Lower leg skin (tissue), 4 donors: ENCODE measurements around the gene FRMD6. TPM values are rescaled to one million over a fixed set of nuclear protein-coding genes. Genes with fewer than 3 reads are reported as not detected.

Experiments used
- DNase-seq, 2 donors: peaks; one replicate each; pipeline ENCODE4 v3.0.0-alpha.2; 2019; ENCODE audit warnings: low spot score in 2 of 2
- H3K4me3 ChIP-seq: fragments of 200-600 bp; sonication (generic); 2 replicates; pipeline ENCODE4 v1.5.1; 2017; ENCODE audit warnings: mild to moderate bottlenecking, low read depth; ENCODE audit not compliant: poor library complexity, severe bottlenecking
- POLR2A ChIP-seq, 2 donors: fragments of 450-650 bp; IDR thresholded peaks; one replicate each; pipeline ENCODE4 v1.6.1; 2016 to 2017; ENCODE audit warnings: antibody characterized with exemption in 2 of 2, mild to moderate bottlenecking in 1 of 2, moderate library complexity in 1 of 2
- WGBS, 2 donors: methylation state at CpG; one replicate each; pipeline ENCODE4 v1.1.5; 2018; 5-methylcytosine and 5-hydroxymethylcytosine counted together
- intact Hi-C: fragments of 100-400 bp; cut with DNase I; formaldehyde crosslinking; loops from one replicate; pipeline ENCODE4 v1.15.0; 2023; ENCODE audit warnings: low total_unique reads
- total RNA-seq, 4 donors: library from RNA; depleted of rRNA; stranded (reverse); fragments of >200 nt; gene quantifications; one replicate each; pipeline ENCODE4 v1.1.0, GENCODE V29; 2016
- TF ChIP-seq, protein P1 (sequence below), 3 donors: fragments of 450-650 bp; IDR thresholded peaks; one replicate each; pipeline ENCODE4 v1.5.1; 2016; ENCODE audit warnings: antibody characterized with exemption in 3 of 3, mild to moderate bottlenecking in 3 of 3, moderate library complexity in 2 of 3

FRMD6 gene
- total RNA-seq, 4 donors from 2014 or later: 144 to 203 (median 152) TPM

DNA sequence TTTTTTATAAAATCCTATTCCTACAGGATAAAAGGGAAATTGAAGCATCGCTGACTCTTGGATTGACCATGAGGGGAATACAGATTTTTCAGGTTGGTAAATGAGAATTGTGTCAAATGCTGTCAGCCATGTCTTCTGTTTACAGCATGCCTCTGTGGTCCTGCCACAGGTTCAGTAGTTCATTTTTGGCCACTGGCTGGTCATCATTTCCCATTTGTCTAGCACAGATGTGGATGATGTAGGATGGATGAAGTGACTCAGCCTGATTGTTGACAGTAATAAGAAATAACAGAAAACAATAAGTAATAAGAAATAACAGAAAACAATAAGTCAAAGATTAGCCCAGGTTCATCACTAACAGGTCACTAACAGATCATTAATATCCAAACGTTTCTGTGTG is 59.8 kb downstream of the FRMD6 start:
- no peak overlapping the region for H3K4me3 ChIP-seq
- WGBS, 2 donors: 79 to 80% methylated on average over 2 of the region's 2 CpGs
- DNase-seq: no peak
- TF ChIP-seq, protein P1, sequence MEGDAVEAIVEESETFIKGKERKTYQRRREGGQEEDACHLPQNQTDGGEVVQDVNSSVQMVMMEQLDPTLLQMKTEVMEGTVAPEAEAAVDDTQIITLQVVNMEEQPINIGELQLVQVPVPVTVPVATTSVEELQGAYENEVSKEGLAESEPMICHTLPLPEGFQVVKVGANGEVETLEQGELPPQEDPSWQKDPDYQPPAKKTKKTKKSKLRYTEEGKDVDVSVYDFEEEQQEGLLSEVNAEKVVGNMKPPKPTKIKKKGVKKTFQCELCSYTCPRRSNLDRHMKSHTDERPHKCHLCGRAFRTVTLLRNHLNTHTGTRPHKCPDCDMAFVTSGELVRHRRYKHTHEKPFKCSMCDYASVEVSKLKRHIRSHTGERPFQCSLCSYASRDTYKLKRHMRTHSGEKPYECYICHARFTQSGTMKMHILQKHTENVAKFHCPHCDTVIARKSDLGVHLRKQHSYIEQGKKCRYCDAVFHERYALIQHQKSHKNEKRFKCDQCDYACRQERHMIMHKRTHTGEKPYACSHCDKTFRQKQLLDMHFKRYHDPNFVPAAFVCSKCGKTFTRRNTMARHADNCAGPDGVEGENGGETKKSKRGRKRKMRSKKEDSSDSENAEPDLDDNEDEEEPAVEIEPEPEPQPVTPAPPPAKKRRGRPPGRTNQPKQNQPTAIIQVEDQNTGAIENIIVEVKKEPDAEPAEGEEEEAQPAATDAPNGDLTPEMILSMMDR (IDR thresholded peaks at IDR 0.05): no peak
- no peak for TF ChIP-seq POLR2A (IDR thresholded peaks at IDR 0.05)
- intact Hi-C loops: no loop called here

GRCh38 chr14:51715250-51715649 is 63.5 kb downstream of the FRMD6 start:
- no peak for DNase-seq
- no peak overlapping the region for H3K4me3 ChIP-seq
- intact Hi-C loops: no loop called here
- TF ChIP-seq, protein P1 (IDR thresholded peaks at IDR 0.05): no peak
- TF ChIP-seq POLR2A (IDR thresholded peaks at IDR 0.05): no peak
- WGBS, 2 donors: 83% methylated on average over 7 of the region's 7 CpGs

- WGBS, 2 donors: 72 to 90% methylated on average over 2 of the region's 2 CpGs
- TF ChIP-seq, protein P1 (IDR thresholded peaks at IDR 0.05): no peak
- no peak for TF ChIP-seq POLR2A (IDR thresholded peaks at IDR 0.05)
- no peak for DNase-seq
- intact Hi-C loops: no loop called here
- H3K4me3 ChIP-seq: no peak overlapping the region
Observed at GRCh38 chr14:51715742-51716141, 64.0 kb downstream of the FRMD6 start.

DNA sequence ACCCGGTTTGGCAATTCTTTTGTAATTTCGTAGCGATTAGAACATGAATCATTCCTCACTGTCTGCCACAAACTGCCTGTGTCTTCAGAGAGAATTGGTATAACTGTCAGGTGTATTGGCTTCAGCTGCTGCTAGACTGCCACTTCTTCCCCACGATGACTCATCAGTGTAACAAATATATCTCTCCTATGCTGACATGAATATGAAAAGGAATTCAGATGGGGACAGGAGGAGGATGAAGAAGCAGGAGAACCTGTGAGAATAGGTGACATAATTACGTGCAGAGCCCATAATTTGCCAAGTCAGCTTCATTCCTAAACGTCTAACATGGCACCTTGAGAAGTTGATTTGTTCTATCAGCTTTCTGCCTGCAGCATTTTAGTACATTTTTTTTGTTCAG is 64.9 kb downstream of the FRMD6 start:
- no peak overlapping the region for H3K4me3 ChIP-seq
- no peak for TF ChIP-seq POLR2A (IDR thresholded peaks at IDR 0.05)
- TF ChIP-seq, protein P1 (IDR thresholded peaks at IDR 0.05): no peak
- intact Hi-C loops: no loop called here
- DNase-seq: no peak
- 44 to 56% methylated on average over 6 of the region's 6 CpGs for WGBS, 2 donors

DNA sequence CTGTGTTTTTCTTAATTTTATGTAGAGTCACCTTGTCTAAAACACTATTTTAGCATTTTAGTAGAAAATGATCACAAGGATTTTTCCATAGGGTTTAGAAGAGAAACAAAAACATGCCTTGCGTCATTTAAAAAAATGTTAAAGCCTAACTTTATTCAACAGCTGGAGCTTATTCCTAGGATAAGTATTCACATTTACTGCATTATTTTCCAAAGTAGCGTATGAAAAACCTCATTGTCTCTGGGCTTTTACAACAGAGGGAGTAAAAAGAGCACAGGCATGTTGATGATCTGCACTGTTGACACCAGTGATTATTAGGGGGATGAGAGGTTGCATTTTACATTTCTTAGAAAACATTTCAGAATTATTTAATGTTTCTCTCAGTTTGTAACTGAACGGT is 66.1 kb downstream of the FRMD6 start:
- H3K4me3 ChIP-seq: no peak overlapping the region
- intact Hi-C loops: no loop called here
- 91% methylated on average over 3 of the region's 3 CpGs for WGBS, 2 donors
- no peak for TF ChIP-seq POLR2A (IDR thresholded peaks at IDR 0.05)
- TF ChIP-seq, protein P1 (IDR thresholded peaks at IDR 0.05): no peak
- no peak for DNase-seq

DNA sequence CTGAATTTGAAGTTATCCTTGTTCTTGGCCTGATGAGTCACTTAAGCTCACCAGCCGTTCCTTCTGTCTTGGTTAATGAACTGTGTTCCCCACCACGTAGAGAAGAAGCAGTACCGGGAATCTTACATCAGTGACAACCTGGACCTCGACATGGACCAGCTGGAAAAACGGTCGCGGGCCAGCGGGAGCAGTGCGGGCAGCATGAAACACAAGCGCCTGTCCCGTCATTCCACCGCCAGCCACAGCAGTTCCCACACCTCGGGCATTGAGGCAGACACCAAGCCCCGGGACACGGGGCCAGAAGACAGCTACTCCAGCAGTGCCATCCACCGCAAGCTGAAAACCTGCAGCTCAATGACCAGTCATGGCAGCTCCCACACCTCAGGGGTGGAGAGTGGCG is 68.2 kb downstream of the FRMD6 start:
- TF ChIP-seq, protein P1 (IDR thresholded peaks at IDR 0.05): no peak
- no peak for TF ChIP-seq POLR2A (IDR thresholded peaks at IDR 0.05)
- intact Hi-C loops: no loop called here
- WGBS, 2 donors: 87 to 98% methylated on average over 17 of the region's 17 CpGs
- H3K4me3 ChIP-seq: no peak overlapping the region
- no peak for DNase-seq
